Measurements from ENCODE around the gene ARL5B.

The ARL5B gene, protein sequence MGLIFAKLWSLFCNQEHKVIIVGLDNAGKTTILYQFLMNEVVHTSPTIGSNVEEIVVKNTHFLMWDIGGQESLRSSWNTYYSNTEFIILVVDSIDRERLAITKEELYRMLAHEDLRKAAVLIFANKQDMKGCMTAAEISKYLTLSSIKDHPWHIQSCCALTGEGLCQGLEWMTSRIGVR

DNA sequence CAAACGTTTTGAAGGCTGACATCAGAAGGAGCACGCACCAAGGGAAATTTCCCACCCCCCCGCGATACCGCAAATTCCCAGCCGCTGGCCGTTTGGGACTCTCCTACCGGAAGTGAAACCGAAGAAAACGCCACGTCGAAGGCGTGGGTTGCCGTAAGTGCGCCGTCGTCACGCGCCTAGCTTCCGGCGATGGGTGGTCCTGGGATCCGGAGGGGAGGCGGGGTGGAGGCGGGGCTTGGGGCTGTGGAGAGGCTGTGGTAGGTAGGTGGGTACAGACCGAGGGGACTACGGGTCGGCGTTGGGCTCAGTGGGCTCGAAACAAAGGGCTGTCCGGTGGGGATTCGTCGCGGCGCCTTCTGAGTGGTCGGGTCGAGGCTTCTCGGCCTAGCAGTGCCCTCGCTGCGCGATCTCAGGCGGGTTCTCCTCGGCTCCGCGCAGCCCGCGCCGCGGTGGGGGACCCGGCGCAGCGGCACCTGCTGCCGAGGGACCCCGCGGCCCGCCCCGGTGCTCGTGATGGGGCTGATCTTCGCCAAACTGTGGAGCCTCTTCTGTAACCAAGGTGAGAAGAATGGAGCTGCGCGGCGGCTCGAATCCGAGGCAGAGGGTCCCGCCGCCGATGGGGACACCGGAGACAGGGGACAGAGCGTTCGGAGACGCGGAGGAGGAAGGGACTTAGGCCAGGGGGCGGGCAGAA is at the start of gene ARL5B:
Gene ARL5B (plus strand): TSS at position 307 of the 694 bp plus-strand sequence. CDS start 207 bp downstream, at position 514.
- peak; percentile 94 for DNase-seq
- Histone ChIP-seq H3K4me3 (ENCODE audit: low read depth, low read length) (peak within 1 kb of the TSS; percentile 92), H3K9me3 (ENCODE audit: severe bottlenecking) (no peaks in the 10 kb centered on the region), H3K36me3 (no peaks in the 10 kb centered on the region), H3K27me3 (ENCODE audit: insufficient read depth, low read depth, severe bottlenecking) (no peaks in the 10 kb centered on the region), H3K27ac (peak within 1 kb of the TSS; percentile 97)
- TF ChIP-seq, protein P1, sequence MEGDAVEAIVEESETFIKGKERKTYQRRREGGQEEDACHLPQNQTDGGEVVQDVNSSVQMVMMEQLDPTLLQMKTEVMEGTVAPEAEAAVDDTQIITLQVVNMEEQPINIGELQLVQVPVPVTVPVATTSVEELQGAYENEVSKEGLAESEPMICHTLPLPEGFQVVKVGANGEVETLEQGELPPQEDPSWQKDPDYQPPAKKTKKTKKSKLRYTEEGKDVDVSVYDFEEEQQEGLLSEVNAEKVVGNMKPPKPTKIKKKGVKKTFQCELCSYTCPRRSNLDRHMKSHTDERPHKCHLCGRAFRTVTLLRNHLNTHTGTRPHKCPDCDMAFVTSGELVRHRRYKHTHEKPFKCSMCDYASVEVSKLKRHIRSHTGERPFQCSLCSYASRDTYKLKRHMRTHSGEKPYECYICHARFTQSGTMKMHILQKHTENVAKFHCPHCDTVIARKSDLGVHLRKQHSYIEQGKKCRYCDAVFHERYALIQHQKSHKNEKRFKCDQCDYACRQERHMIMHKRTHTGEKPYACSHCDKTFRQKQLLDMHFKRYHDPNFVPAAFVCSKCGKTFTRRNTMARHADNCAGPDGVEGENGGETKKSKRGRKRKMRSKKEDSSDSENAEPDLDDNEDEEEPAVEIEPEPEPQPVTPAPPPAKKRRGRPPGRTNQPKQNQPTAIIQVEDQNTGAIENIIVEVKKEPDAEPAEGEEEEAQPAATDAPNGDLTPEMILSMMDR (IDR thresholded peaks at IDR 0.05; ENCODE audit: low read depth, low read length): no peak

DNA sequence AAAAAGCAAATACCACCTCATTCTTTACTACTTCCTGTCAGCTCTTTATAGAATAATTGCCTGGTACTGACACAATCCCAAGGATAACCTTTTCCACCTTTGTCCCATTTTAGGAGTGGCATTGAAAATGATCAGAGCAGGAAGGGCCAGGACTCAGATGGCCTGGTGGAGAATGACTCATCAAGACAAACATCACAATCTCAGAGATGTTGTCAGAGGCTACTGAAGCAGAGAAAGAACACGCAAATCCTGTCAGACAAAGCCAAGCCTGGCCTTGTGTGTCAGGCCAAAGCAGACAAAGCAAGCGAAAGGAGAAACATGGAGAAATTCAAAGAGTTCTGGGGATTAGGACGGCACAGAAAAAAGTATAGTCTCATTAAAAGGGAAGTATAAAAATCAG is 48.7 kb upstream of the ARL5B start:
- no peaks in the 10 kb centered on the region for H3K36me3 ChIP-seq
- no peak overlapping the region for H3K27ac ChIP-seq
- DNase-seq: no peak
- TF ChIP-seq, protein P1 (IDR thresholded peaks at IDR 0.05; ENCODE audit: low read depth, low read length): no peak
- H3K27me3 ChIP-seq (ENCODE audit: insufficient read depth, low read depth, severe bottlenecking): no peaks in the 10 kb centered on the region
- no peak overlapping the region for H3K4me3 ChIP-seq (ENCODE audit: low read depth, low read length)
- H3K9me3 ChIP-seq (ENCODE audit: severe bottlenecking): no peaks in the 10 kb centered on the region

DNA sequence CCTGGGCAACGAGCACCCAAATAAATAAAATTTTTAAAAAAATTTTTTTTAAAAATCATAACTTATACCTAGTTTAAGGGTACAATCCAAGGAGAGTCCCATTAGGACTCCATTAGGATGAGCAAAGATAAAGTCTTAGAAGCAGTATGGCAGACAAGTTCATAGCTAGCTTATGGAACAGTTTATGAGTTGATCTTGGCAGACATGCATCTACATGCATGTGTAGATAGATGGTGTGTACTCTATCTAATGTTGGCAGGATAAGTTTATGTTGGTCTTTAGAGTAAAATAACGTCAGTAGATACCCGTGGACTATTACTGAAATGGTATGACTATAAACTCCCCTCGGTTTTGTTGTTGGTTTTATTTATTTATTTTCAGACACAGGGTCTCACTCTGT is 48.1 kb upstream of the ARL5B start:
- no peaks in the 10 kb centered on the region for H3K27me3 ChIP-seq (ENCODE audit: insufficient read depth, low read depth, severe bottlenecking)
- TF ChIP-seq, protein P1 (IDR thresholded peaks at IDR 0.05; ENCODE audit: low read depth, low read length): no peak
- no peak for DNase-seq
- no peak overlapping the region for H3K27ac ChIP-seq
- no peaks in the 10 kb centered on the region for H3K36me3 ChIP-seq
- no peaks in the 10 kb centered on the region for H3K9me3 ChIP-seq (ENCODE audit: severe bottlenecking)
- H3K4me3 ChIP-seq (ENCODE audit: low read depth, low read length): no peak overlapping the region

DNA sequence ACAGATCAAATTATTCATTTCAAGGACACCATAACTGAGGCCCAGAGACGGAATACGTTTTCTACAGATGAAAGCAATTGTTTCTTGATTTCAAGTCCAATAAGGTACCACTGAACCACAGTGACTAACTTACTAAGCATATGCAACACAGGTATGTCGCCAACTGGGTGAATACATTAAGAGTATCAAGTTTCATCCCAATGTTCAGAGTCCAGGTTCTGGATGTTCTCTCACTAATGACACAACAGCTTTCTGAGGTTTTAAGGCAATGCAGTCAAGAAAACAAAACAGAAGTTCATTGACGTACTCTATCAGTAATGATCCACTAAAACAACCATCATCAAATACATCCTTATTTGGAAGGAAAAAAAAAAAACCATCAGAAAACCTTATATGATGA is 43.6 kb upstream of the ARL5B start:
- no peak for DNase-seq
- no peak overlapping the region for H3K27ac ChIP-seq
- H3K9me3 ChIP-seq (ENCODE audit: severe bottlenecking): no peaks in the 10 kb centered on the region
- H3K4me3 ChIP-seq (ENCODE audit: low read depth, low read length): no peak overlapping the region
- H3K27me3 ChIP-seq (ENCODE audit: insufficient read depth, low read depth, severe bottlenecking): no peaks in the 10 kb centered on the region
- no peaks in the 10 kb centered on the region for H3K36me3 ChIP-seq
- TF ChIP-seq, protein P1 (IDR thresholded peaks at IDR 0.05; ENCODE audit: low read depth, low read length): no peak

DNA sequence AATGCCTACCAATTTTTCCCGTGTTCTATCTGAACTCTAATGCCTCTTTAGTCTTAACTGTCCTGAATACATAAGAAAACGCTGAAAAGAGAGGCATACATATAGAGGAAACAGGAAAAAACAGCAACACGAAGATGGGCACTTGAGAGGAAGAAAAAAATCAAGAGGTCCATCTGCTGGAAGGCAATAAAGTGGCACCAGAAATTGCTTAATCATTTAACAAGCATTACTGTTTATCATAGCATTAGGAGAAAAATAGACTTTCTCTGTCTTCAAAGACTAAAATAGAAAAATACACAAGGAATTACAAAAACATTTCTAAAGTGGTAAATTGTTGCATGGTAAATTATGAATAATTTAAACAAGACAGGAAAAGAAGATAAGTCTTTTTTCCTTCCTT is 42.9 kb upstream of the ARL5B start:
- no peaks in the 10 kb centered on the region for H3K36me3 ChIP-seq
- DNase-seq: no peak
- H3K4me3 ChIP-seq (ENCODE audit: low read depth, low read length): no peak overlapping the region
- H3K27ac ChIP-seq: no peak overlapping the region
- H3K9me3 ChIP-seq (ENCODE audit: severe bottlenecking): no peaks in the 10 kb centered on the region
- H3K27me3 ChIP-seq (ENCODE audit: insufficient read depth, low read depth, severe bottlenecking): no peaks in the 10 kb centered on the region
- TF ChIP-seq, protein P1 (IDR thresholded peaks at IDR 0.05; ENCODE audit: low read depth, low read length): no peak
